H1 (cell line): ENCODE measurements around the gene CDH26.

ENCODE experiments used
- CEBPB ChIP-seq: IDR thresholded peaks from 2 replicates; pipeline ENCODE4 v1.6.1; 2012; ENCODE audit warnings: low read depth, low read length
- CREB1 ChIP-seq: IDR thresholded peaks from 2 replicates; pipeline ENCODE4 v1.6.1; 2012; ENCODE audit warnings: inconsistent platforms
- CTCF ChIP-seq, 3 experiments: IDR thresholded peaks; 1 replicate in 2 of 3; 2 replicates in 1 of 3; pipeline versions ENCODE4 v1.5.1 to v1.6.1; 2011; ENCODE audit warnings: low read length in 3 of 3, mild to moderate bottlenecking in 3 of 3, inconsistent platforms in 2 of 3, low read depth in 1 of 3, moderate library complexity in 1 of 3; ENCODE audit not compliant: insufficient read depth in 1 of 3; ENCODE audit errors: control extremely low read depth in 1 of 3
- E2F6 ChIP-seq: IDR thresholded peaks from 2 replicates; pipeline ENCODE4 v1.6.1; 2012; ENCODE audit warnings: inconsistent platforms
- JUN ChIP-seq: IDR thresholded peaks from 2 replicates; pipeline ENCODE4 v1.6.1; 2011; ENCODE audit warnings: low read depth, mild to moderate bottlenecking, improper control_type of control experiment, low read length
- POLR2A ChIP-seq, 2 experiments: IDR thresholded peaks; 1 replicate in 1 of 2; 2 replicates in 1 of 2; pipeline ENCODE4 v1.6.1; 2011; ENCODE audit warnings: low read depth in 2 of 2, low read length in 2 of 2, mild to moderate bottlenecking in 2 of 2; ENCODE audit errors: control extremely low read depth in 1 of 2
- POLR2AphosphoS5 ChIP-seq: IDR thresholded peaks from 2 replicates; pipeline ENCODE4 v1.6.1; 2011; ENCODE audit warnings: low read depth, low read length
- SP1 ChIP-seq: IDR thresholded peaks from 2 replicates; pipeline ENCODE4 v1.6.1; 2011; ENCODE audit warnings: low read depth, low read length
- SUZ12 ChIP-seq: fragments of 200-600 bp; sonication (generic); IDR thresholded peaks from 2 replicates; pipeline ENCODE4 v1.6.1; 2012; ENCODE audit warnings: mild to moderate bottlenecking, inconsistent platforms, low read length, moderate library complexity, mixed read lengths

- no peak for TF ChIP-seq CTCF (IDR thresholded peaks at IDR 0.05; ENCODE audit: control extremely low read depth in 1 of 3, insufficient read depth in 1 of 3, low read depth in 1 of 3, low read length in 3 of 3)
- TF ChIP-seq E2F6 = no peak
- TF ChIP-seq POLR2A (IDR thresholded peaks at IDR 0.05; ENCODE audit: control extremely low read depth in 1 of 2, low read depth in 2 of 2, low read length in 2 of 2) = no peak
- TF ChIP-seq JUN = no peak
- TF ChIP-seq SUZ12 = no peak
- TF ChIP-seq SP1 = no peak
- TF ChIP-seq CREB1 = no peak
- TF ChIP-seq CEBPB = no peak
- TF ChIP-seq POLR2AphosphoS5 = no peak
Measured at GRCh38 chr20:59988141-59988540, 29.9 kb downstream of the CDH26 start.
